Measurements from ENCODE around the gene CAND2.

- no peak for TF ChIP-seq EP300 (conservative IDR thresholded peaks at IDR 0.05; ENCODE audit: poor library complexity, severe bottlenecking)
- no peak for TF ChIP-seq CTCF (IDR thresholded peaks at IDR 0.05; ENCODE audit: poor library complexity, severe bottlenecking)
- TF ChIP-seq TAF1 (IDR thresholded peaks at IDR 0.05; ENCODE audit: low read depth), result no peak
- TF ChIP-seq POLR2AphosphoS5 (IDR thresholded peaks at IDR 0.05), result no peak
- TF ChIP-seq, protein P1, sequence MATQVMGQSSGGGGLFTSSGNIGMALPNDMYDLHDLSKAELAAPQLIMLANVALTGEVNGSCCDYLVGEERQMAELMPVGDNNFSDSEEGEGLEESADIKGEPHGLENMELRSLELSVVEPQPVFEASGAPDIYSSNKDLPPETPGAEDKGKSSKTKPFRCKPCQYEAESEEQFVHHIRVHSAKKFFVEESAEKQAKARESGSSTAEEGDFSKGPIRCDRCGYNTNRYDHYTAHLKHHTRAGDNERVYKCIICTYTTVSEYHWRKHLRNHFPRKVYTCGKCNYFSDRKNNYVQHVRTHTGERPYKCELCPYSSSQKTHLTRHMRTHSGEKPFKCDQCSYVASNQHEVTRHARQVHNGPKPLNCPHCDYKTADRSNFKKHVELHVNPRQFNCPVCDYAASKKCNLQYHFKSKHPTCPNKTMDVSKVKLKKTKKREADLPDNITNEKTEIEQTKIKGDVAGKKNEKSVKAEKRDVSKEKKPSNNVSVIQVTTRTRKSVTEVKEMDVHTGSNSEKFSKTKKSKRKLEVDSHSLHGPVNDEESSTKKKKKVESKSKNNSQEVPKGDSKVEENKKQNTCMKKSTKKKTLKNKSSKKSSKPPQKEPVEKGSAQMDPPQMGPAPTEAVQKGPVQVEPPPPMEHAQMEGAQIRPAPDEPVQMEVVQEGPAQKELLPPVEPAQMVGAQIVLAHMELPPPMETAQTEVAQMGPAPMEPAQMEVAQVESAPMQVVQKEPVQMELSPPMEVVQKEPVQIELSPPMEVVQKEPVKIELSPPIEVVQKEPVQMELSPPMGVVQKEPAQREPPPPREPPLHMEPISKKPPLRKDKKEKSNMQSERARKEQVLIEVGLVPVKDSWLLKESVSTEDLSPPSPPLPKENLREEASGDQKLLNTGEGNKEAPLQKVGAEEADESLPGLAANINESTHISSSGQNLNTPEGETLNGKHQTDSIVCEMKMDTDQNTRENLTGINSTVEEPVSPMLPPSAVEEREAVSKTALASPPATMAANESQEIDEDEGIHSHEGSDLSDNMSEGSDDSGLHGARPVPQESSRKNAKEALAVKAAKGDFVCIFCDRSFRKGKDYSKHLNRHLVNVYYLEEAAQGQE (IDR thresholded peaks at IDR 0.05; ENCODE audit: borderline replicate concordance), result no peak
- no peak for TF ChIP-seq RAD21 (conservative IDR thresholded peaks at IDR 0.05)
These were observed 19.3 kb upstream of the CAND2 start for GRCh38 chr3:12777171-12777570.

Data from neural cell (in vitro differentiated cells).